Spleen (tissue), 11 donors: Measurements from ENCODE around the gene C11orf87. TPM values are rescaled to one million over a fixed set of nuclear protein-coding genes. Genes with fewer than 3 reads are reported as not detected.

ENCODE experiments used
- DNase-seq: peaks from one replicate; pipeline ENCODE4 v3.0.0-alpha.2; 2020
- H3K27ac ChIP-seq, 8 donors: fragments of 200-600 bp; sonication (generic) in 7 of 8; 1 replicate in 4 of 8; 2 replicates in 4 of 8; pipeline versions ENCODE4 v1.5.0 to v1.8.0; 2016 to 2021; ENCODE audit warnings: inconsistent platforms in 4 of 8, mild to moderate bottlenecking in 4 of 8, moderate library complexity in 1 of 8
- H3K27me3 ChIP-seq, 7 donors: fragments of 200-600 bp; sonication (generic) in 6 of 7; replicated peaks in 1 of 7; 1 replicate in 4 of 7; 2 replicates in 3 of 7; pipeline versions ENCODE4 v1.5.0 to v1.8.0; 2016 to 2021; ENCODE audit warnings: inconsistent platforms in 3 of 7, mild to moderate bottlenecking in 1 of 7
- H3K36me3 ChIP-seq, 6 donors: fragments of 200-600 bp; sonication (generic) in 5 of 6; 1 replicate in 4 of 6; 2 replicates in 2 of 6; pipeline versions ENCODE4 v1.5.0 to v1.8.0; 2016 to 2021; ENCODE audit warnings: inconsistent platforms in 2 of 6
- H3K4me1 ChIP-seq, 6 donors: fragments of 200-600 bp; sonication (generic) in 5 of 6; 1 replicate in 3 of 6; 2 replicates in 3 of 6; pipeline versions ENCODE4 v1.5.0 to v1.8.0; 2016 to 2021; ENCODE audit warnings: inconsistent platforms in 3 of 6
- H3K4me3 ChIP-seq, 8 donors: fragments of 200-600 bp; sonication (generic) in 7 of 8; 1 replicate in 4 of 8; 2 replicates in 4 of 8; pipeline versions ENCODE4 v1.5.0 to v1.8.0; 2016 to 2021; ENCODE audit warnings: inconsistent platforms in 4 of 8, mild to moderate bottlenecking in 4 of 8, moderate library complexity in 2 of 8
- H3K9me3 ChIP-seq, 8 donors: fragments of 200-600 bp; sonication (generic) in 7 of 8; 1 replicate in 4 of 8; 2 replicates in 4 of 8; pipeline versions ENCODE4 v1.5.0 to v1.8.0; 2016 to 2021; ENCODE audit warnings: inconsistent platforms in 4 of 8
- CTCF ChIP-seq, 11 experiments: fragments of 200-600 bp in 7 of 11; fragments of 450-650 bp in 4 of 11; sonication (generic) in 4 of 11; IDR thresholded peaks in 8 of 11; conservative IDR thresholded peaks in 3 of 11; 1 replicate in 7 of 11; 2 replicates in 4 of 11; pipeline versions ENCODE4 v1.4.0 to v1.8.0; 2016 to 2021; ENCODE audit warnings: antibody characterized with exemption in 11 of 11, inconsistent platforms in 4 of 11, mild to moderate bottlenecking in 1 of 11
- POLR2A ChIP-seq, 3 donors: fragments of 450-650 bp; IDR thresholded peaks; one replicate each; pipeline ENCODE4 v1.5.1; 2017; ENCODE audit warnings: antibody characterized with exemption in 3 of 3, mild to moderate bottlenecking in 1 of 3
- POLR2AphosphoS5 ChIP-seq, 3 donors: sonication (generic); formaldehyde crosslinking; IDR thresholded peaks; one replicate each; pipeline ENCODE4 v1.5.1; 2017; ENCODE audit warnings: antibody characterized with exemption in 3 of 3
- WGBS, 5 donors: extraction: QIAGEN DNeasy Blood & Tissue Kit in 3 of 5; methylation state at CpG; one replicate each; pipeline versions ENCODE4 v1.1.5 to v1.1.7; 2013 to 2018; 5-methylcytosine and 5-hydroxymethylcytosine counted together
- intact Hi-C: fragments of 100-400 bp; cut with DNase I; formaldehyde crosslinking; loops from one replicate; pipeline ENCODE4 v1.15.0; 2023; ENCODE audit warnings: low total_unique reads
- polyA plus RNA-seq, 3 donors: library from polyadenylated mRNA; stranded (reverse); fragments of 200-250 nt; gene quantifications; one replicate each; pipeline ENCODE4 v1.2.1, GENCODE V29; 2013
- total RNA-seq, 7 donors: library from RNA; depleted of rRNA in 3 of 7; stranded (reverse); fragments of >200 nt in 3 of 7; fragmentation: NEBNext Ultra II Directional in 4 of 7; extraction: Animal tissue kit (Norgen Biotek cat#: 25700) in 4 of 7; gene quantifications; one replicate each; pipeline versions ENCODE4 v1.1.0 to v1.2.1, GENCODE V29; 2016 to 2021
- donor health status: healthy with polysubstance abuse.
- donor health status: DM: no; HTN: no; CAD: no; lungs with moderate emphysema.
- donor health status: DM: no; HTN: no; CAD: no.
- donor health status: Bipolar disorder and iron deficiency.
- donor health status: healthy.
- donor health status: DM: no; HTN: no; CAD: no.
- donor health status: DM: yes; HTN: yes; CAD: no.

The C11orf87 gene
- total and polyA plus RNA-seq, 10 donors: 0.02 to 0.42 (median 0.11) TPM; not detected in 4

- intact Hi-C loops: no loop called here
- TF ChIP-seq POLR2A (IDR thresholded peaks at IDR 0.05) (no peak), POLR2AphosphoS5 (IDR thresholded peaks at IDR 0.05) (no peak), CTCF (IDR thresholded peaks at IDR 0.05 in 8 of 11, conservative IDR thresholded peaks at IDR 0.05 in 3 of 11) (no peak)
- Histone ChIP-seq H3K9me3 (no peaks in the 10 kb centered on the region), H3K4me1 (peaks cover 0 to 28% (median 13%) of the 10 kb centered on the region in 6 donors), H3K27ac (no peak overlapping the region), H3K36me3 (no peaks in the 10 kb centered on the region), H3K4me3 (peak overlapping the region in 7 of 8 donors; percentile 6 to 59 (median 25)), H3K27me3 (peaks cover 6 to 65% (median 36%) of the 10 kb centered on the region in 7 donors)
- 1 to 18% (median 2%) methylated on average over 25 to 43 of the region's 43 CpGs for WGBS, 5 donors
- DNase-seq: no peak
These were observed 978 bp downstream of the C11orf87 start for GRCh38 chr11:109422870-109423465.

- no peak for DNase-seq
- 14 to 23% (median 20%) methylated on average over 23 to 45 of the region's 45 CpGs for WGBS, 5 donors
- peaks cover 6 to 65% (median 36%) of the 10 kb centered on the region in 7 donors for H3K27me3 ChIP-seq
These were observed 1.6 kb downstream of the C11orf87 start for GRCh38 chr11:109423466-109424190.

GRCh38 chr11:109424901-109425300, 2.9 kb downstream of the C11orf87 start:
- H3K4me3 ChIP-seq: no peak overlapping the region
- WGBS, 5 donors: 9 to 14% (median 12%) methylated on average over 10 of the region's 10 CpGs
- no peaks in the 10 kb centered on the region for H3K36me3 ChIP-seq
- H3K27ac ChIP-seq: no peak overlapping the region
- H3K4me1 ChIP-seq: peaks cover 0 to 28% (median 13%) of the 10 kb centered on the region in 6 donors
- DNase-seq: no peak
- peaks cover 6 to 58% (median 36%) of the 10 kb centered on the region in 7 donors for H3K27me3 ChIP-seq
- intact Hi-C loops: no loop called here
- TF ChIP-seq POLR2AphosphoS5 (IDR thresholded peaks at IDR 0.05): no peak
- TF ChIP-seq CTCF (IDR thresholded peaks at IDR 0.05 in 8 of 11, conservative IDR thresholded peaks at IDR 0.05 in 3 of 11): no peak
- TF ChIP-seq POLR2A (IDR thresholded peaks at IDR 0.05): no peak
- no peaks in the 10 kb centered on the region for H3K9me3 ChIP-seq

More at GRCh38 chr11:109423466-109424190, 1.6 kb downstream of the C11orf87 start:
- Histone ChIP-seq H3K36me3 (no peaks in the 10 kb centered on the region), H3K4me1 (peaks cover 0 to 28% (median 13%) of the 10 kb centered on the region in 6 donors), H3K4me3 (peak overlapping the region in 7 of 8 donors; percentile 6 to 59 (median 25)), H3K27ac (no peak overlapping the region), H3K9me3 (no peaks in the 10 kb centered on the region)
- TF ChIP-seq CTCF (IDR thresholded peaks at IDR 0.05 in 8 of 11, conservative IDR thresholded peaks at IDR 0.05 in 3 of 11) (no peak), POLR2AphosphoS5 (IDR thresholded peaks at IDR 0.05) (no peak)
- intact Hi-C loops: no loop called here

- no peaks in the 10 kb centered on the region for H3K36me3 ChIP-seq
- no peak overlapping the region for H3K4me3 ChIP-seq
- DNase-seq: no peak
- no peak overlapping the region for H3K27ac ChIP-seq
- TF ChIP-seq CTCF (IDR thresholded peaks at IDR 0.05 in 8 of 11, conservative IDR thresholded peaks at IDR 0.05 in 3 of 11): no peak
- no peak for TF ChIP-seq POLR2A (IDR thresholded peaks at IDR 0.05)
- TF ChIP-seq POLR2AphosphoS5 (IDR thresholded peaks at IDR 0.05): no peak
- H3K4me1 ChIP-seq: peaks cover 0 to 28% (median 13%) of the 10 kb centered on the region in 6 donors
- intact Hi-C loops: no loop called here
- 44 to 58% (median 55%) methylated on average over 2 of the region's 2 CpGs for WGBS, 5 donors
- H3K27me3 ChIP-seq: peaks cover 6 to 52% (median 36%) of the 10 kb centered on the region in 7 donors
- no peaks in the 10 kb centered on the region for H3K9me3 ChIP-seq
These were observed 3.6 kb downstream of the C11orf87 start for GRCh38 chr11:109425554-109425953.
